Mammary epithelial cell (primary cell): ENCODE data around the gene FBXO44.

Experiments
- CTCF ChIP-seq, 2 donors: IDR thresholded peaks in 1 of 2; conservative IDR thresholded peaks in 1 of 2; 2 replicates each; pipeline ENCODE4 v1.5.1; 2011 to 2012; ENCODE audit warnings: inconsistent platforms in 2 of 2, low read length in 2 of 2, mild to moderate bottlenecking in 2 of 2, control low read depth in 1 of 2, low read depth in 1 of 2; ENCODE audit not compliant: insufficient read depth in 1 of 2; ENCODE audit errors: extremely low read depth in 1 of 2
- EZH2 ChIP-seq: IDR thresholded peaks from 2 replicates; pipeline ENCODE4 v1.6.1; 2012; ENCODE audit warnings: low read length, inconsistent platforms, borderline replicate concordance

- TF ChIP-seq CTCF (conservative IDR thresholded peaks at IDR 0.05 in 1 of 2, IDR thresholded peaks at IDR 0.05 in 1 of 2; ENCODE audit: extremely low read depth in 1 of 2, insufficient read depth in 1 of 2, low read depth in 1 of 2, low read length in 2 of 2) = no peak
- no peak for TF ChIP-seq EZH2
Measured at GRCh38 chr1:11634365-11635192, 20.1 kb upstream of the FBXO44 start.
